Measurements from ENCODE around the gene SPATA2.
A peak's percentile ranks its signal among the peaks of the same experiment; 100 is the strongest.
"Not testable (repeated sequence)": the region's sequence is repeated elsewhere in the genome, so short reads cannot be mapped to it uniquely, and the experiment has no call there.

Gene SPATA2

GRCh38 chr20:49904440-49905214, 10.7 kb downstream of the SPATA2 start:
- DNase-seq, result no peak

DNA sequence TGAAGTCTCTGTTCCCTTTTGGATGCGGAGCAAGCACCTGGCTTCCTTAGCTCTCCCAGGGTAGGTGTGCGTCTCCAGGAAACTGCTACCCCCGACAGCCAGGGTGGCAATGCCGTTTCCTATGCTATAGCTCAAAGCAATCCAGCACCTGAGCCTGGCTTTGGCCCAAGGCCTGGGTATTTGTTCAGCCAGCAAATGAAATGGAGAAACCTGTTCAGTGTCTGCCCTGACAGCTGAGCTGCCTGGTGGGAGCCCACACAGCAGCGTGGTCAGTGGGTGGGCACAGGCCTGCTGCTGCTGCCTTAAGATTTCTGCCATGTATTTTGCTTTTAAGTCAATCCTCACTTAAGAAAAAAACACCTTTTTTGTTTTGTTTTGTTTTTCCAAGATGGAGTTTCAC, 13.7 kb downstream of the SPATA2 start:
- no peak for DNase-seq

GRCh38 chr20:49899541-49900383, 15.6 kb downstream of the SPATA2 start:
- no peak for DNase-seq

DNA sequence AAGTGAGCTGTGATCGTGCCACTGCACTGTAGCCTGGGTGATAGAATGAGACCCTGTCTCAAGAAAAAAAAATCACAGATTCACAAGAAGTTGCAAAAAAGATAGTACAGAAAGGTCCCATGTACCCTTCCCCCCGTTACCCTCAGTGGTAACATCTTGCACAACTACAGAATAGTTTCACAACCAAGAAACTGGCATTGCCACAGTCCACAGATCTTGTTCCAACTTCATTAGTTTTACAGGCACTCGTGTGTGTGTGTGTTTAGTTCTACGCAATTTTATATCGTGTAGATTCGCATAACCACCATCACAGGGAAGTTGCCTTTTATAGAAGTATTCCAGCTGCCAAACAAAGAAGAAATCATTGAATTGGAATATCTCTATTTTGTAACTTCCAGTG, 19.1 kb downstream of the SPATA2 start:
- no peak for DNase-seq

DNA sequence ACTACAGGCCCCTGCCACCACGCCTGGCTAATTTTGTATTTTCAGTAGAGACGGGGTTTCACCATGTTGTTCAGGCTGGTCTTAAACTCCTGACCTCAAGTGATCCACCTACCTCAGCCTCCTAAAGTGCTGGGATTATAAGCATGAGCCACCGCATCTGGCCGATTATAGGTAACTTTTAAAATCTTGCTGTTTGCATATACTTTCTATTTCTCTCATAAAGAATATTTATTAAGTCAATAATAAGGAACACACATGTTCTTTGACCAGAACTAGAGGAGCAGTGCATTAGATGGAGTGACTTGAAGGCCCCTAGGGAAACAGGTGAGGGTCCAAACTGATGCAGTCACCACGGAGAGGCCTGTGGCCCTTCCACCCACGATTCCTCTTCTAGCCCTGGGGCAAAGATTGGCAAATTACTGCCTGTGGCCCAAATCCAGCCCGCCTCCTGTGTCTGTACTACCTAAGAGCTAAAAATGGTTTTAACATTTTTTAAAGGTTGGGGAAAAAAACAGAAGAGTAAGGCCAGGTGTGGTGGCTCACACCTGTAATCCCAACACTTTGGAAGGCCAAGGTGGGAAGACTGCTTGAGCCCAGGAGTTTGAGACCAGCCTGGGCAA, 19.7 kb downstream of the SPATA2 start:
- not testable (repeated sequence) for DNase-seq

DNA sequence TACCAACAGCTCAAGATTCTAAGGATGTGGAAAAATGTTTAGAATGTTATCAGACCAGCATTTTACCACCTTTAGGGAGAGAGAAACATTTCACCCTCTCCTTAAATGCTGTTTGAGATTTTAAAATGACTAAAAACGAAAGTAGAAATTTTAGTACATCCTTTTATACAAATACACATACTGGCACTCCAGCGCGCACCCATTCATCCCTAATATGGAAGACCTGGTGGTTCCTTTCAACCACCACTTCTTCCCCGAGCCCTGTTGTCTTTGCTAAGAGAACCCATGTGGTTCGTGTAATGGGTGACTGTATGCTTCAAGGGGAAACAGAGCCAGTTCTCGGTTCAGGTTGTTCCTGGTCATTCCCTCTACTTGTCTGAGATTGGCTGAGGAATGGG, 21.3 kb downstream of the SPATA2 start:
- DNase-seq, result no peak

DNA sequence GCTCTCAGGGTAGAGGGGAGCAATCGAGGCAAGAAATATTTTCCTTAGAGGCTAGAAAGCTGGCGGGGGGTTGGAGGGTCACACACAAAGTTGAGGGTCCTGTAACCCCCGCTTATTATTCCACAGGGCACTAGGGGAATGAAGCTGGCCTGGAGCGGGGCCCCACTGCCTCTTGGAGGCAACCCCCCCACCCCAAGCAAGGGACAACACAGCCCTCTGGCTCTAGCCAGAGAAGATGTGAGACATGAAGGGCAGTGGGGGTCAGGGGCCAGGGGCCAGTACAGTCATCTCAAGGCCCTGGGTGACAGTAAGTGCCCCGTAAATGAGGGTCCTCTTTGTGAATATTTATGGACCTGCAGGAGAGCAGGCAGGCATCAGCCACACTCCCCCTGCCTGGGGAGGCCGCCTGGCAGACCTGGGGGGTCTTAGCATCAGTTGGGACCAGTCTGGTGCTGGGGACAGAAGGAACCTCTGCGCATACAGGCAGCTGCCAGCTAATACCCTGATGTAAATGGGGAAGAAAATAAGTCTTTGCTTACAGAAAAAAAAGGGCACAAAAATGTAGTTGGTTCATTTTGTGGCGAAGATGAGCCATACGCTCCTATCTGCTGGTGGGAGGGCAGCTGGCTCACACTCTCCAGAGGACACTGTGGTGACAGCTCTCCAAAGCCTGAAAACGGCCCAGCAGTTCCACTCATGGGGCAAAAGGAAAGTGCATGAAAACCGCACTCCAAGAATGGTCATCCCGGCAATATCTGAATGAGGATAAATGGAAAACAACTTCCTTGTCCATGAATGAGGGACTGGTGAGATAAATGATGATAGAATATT, 21.9 kb downstream of the SPATA2 start:
- no peak for DNase-seq

DNA sequence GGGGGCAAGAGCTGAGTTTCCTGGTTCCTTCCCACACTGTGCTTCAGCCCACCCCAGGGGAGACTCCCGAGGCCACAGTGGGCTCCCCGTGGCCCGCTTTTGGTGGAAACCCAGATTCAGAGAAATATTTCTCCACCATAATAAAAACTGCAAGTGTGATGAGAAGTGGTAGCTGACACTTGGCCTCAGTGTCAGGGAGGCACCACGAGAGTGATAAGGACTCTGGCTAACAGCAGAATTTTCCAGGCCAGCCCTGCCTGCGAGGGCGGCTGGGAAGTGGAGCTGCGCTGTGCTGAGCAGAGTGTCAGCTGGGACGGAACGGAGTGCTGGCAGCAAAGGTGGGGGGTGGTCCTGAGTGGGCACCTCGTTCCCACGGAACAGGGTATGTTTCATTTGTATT, 22.5 kb downstream of the SPATA2 start:
- no peak for DNase-seq

GRCh38 chr20:49892260-49892659, 23.1 kb downstream of the SPATA2 start:
- no peak for DNase-seq

GRCh38 chr20:49891476-49892110, 23.7 kb downstream of the SPATA2 start:
- DNase-seq, result no peak

DNA sequence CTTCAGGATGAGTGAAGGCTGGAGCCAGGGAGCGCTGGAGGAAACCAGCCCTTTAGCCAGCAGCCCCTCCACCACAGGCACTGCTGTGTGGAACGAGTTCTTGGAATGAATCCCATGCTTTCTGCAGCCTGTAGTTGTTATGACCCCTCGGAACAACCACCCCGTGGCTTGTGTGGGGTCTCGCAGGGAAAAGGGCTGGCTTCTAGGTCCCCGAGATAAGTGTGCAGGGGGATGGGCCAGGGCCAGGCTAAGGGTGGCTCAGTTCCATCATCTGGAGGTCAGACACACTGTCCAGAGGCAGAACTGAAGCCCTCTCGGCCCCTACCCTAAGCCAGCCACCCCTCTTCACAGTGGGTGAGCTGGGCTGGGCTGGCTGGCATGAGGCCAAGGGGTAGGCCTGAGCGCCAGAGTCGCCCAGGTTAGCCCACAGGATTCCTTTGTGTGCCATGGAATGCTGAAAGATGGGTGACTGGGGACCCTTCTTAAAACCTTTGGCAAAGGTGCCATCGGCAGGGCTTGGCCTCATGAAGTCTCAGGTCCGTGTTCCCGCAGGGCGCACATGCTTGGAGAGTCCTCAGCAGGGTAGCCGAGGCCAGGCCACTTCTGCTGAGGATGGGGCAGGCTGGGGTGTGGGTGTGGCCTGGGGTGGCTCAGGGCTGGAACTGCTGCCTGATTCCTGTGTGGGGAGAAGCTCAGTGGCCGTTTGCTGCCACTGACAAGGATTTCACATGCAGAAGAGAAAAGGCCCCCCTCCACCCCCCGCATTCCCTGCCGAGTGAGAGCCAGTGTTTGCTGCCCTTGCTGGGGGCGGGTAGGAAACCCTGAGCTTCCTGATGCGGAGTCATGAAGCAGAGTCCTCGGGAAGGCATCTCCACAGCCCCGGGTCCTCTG, 24.6 kb downstream of the SPATA2 start:
- no peak for DNase-seq

GRCh38 chr20:49889935-49890333, 25.4 kb downstream of the SPATA2 start:
- DNase-seq, result no peak

DNA sequence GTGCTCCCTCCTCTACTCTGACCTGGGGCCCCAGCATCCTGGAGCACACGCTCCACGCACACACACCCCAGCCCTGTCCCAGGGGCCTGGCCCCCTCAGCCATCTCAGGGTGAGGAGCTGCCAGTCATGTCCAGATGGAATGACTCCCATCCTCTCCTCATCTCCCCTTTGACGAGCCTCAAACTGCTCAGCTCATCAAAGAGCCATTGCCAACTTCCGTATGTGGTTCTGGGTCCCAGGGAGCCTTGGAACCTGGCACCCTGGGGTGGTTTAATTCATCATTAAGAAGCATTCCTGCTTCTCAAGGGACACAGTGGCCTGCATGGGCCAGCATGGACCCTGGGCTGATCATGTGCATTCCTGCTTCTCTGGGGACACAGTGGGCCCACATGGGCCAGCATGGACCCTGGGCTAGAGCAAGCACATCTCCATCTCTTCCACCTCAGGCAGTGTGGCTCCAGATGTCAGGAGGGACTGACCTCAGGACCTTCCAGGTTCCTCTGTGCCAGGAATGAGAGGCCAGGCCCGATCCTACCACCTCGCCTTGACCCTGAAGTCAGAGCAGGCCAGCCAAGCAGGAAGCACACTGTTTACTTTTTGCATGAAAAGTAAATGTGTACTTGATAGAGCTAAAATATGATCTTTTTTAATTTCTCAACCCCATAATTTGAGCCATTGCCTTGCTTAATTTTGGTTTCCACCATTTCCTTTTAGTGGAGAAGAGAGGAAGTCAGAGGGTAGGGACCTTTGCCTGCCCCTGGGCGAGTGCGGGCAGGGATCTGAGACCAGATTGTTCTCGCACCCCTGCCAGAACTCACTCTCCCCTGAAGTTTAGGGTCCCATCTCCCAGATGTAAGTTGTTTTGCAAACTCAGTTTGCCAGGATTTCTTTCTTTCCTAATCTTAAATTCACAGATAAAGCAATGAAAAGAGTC, 26.1 kb downstream of the SPATA2 start:
- DNase-seq, result no peak

GRCh38 chr20:49888212-49889000, 26.9 kb downstream of the SPATA2 start:
- peak; percentile 13 for DNase-seq

DNA sequence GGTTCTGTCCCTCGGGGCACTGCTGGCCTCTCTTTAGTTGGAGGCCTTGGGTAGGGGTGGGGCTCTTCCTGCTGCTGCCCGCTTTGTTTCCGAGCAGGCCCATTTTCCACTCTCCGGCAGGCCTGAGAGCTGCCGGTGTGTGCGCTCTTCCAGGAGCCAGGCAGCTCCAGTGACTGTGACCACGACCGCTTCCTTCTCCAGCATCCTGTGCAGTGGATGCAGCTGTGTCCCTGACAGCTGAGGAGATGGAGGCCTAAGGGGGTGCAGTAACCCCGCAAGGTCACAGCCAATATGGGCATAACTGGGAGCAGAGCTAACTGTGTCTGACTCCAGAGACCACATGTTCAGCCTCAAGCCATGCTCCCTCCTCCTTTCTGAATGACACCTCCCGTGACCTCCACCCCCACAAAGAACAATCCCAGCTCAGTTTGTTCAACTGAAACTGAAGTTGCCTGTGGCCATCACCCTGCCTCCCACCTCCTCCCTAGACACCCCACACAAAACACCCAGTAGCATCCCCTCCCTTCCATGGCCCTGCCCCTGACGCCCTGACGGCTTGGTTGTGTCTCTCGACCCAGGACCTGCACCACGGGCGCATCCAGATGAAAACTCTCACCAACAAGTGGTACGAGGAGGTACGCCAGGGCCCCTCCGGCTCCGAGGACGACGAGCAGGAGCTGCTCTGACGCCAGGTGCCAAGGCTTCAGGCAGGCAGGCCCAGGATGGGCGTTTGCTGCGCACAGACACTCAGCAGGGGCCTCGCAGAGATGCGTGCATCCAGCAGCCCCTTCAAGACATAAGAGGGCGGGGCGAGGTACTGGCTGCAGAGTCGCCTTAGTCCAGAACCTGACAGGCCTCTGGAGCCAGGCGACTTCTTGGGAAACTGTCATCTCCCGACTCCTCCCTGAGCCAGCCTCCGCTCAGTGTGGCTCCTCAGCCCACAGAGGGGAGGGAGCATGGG, 27.8 kb downstream of the SPATA2 start:
- no peak for DNase-seq

- no peak for DNase-seq
Measured at GRCh38 chr20:49886571-49887213, 28.6 kb downstream of the SPATA2 start.

DNA sequence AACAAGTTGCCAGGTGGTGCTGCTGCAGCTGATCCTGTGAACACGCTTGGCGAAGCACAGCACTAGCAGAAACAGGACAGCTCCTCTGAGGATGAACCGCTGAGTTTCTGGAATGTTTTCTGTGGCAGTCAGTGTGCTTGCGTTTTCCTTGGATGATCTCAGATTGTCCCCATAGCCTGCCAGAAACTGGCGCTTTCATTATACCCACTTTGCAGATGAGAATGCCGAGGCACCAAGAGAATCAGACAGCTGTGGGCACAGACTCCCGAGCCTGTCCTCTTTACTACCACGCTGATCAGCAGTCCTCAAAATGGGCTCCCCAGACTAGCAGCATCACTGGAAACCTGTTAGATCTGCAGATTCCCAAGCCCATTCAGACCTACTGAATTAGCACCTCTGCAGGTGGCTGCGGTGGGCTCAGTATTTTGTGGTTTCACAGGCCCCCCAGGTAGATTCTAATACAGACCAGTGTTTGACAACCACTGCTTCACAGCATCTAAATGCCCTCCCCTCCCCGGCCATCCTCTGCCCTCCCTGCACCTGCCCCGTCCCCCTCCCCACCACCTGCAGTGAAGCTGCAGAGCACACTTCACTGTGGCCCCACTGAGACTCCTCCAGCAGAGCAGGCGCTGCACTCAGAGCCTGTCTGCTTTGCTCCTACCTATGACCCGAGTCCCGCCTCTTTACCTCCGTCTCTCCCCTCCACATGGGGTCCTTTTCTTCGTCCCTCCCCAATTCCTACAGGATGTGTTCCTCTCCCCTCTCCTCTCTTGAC, 29.6 kb downstream of the SPATA2 start:
- no peak for DNase-seq
